Cardiac muscle cell (in vitro differentiated cells and primary cell): ENCODE results near the gene METTL17. TPM values are rescaled to one million over a fixed set of nuclear protein-coding genes. Genes with fewer than 3 reads are reported as not detected.
"Not testable (repeated sequence)": the region's sequence is repeated elsewhere in the genome, so short reads cannot be mapped to it uniquely, and the experiment has no call there.

Source experiments
- DNase-seq, 2 donors: peaks; one replicate each; pipeline versions ENCODE4 v3.0.0 to v3.0.0-alpha.2; 2010 to 2017; ENCODE audit warnings: low read depth in 1 of 2, low spot score in 1 of 2
- H3K27ac ChIP-seq: fragments of 200-600 bp; sonication (generic); 2 replicates; pipeline ENCODE4 v1.5.1; 2016
- H3K27me3 ChIP-seq: fragments of 200-600 bp; sonication (generic); 2 replicates; pipeline ENCODE4 v1.6.0; 2016; ENCODE audit warnings: control low read depth
- H3K36me3 ChIP-seq: fragments of 200-600 bp; sonication (generic); 2 replicates; pipeline ENCODE4 v1.5.1; 2016; ENCODE audit warnings: control low read depth
- H3K4me1 ChIP-seq: fragments of 200-600 bp; sonication (generic); 2 replicates; pipeline ENCODE4 v1.8.1; 2017; ENCODE audit warnings: low read depth, mild to moderate bottlenecking, mixed run types
- H3K4me3 ChIP-seq: fragments of 200-600 bp; sonication (generic); 2 replicates; pipeline ENCODE4 v1.5.1; 2016; ENCODE audit warnings: mild to moderate bottlenecking
- H3K9me3 ChIP-seq: fragments of 200-600 bp; sonication (generic); 2 replicates; pipeline ENCODE4 v1.5.1; 2017; ENCODE audit warnings: low read depth, mild to moderate bottlenecking, control low read depth
- polyA plus RNA-seq: library from polyadenylated mRNA; unstranded; fragments of >200 nt; fragmentation: Nextera tagmentation; extraction: Ambion mirVana; gene quantifications from 2 replicates; pipeline ENCODE4 v1.2.1, GENCODE V29; 2016
- total RNA-seq: library from RNA; depleted of rRNA; stranded (reverse); fragments of >200 nt; gene quantifications from 2 replicates; pipeline ENCODE4 v1.2.3, GENCODE V29; 2016
- TF ChIP-seq, protein P1 (sequence below): IDR thresholded peaks from 2 replicates; pipeline ENCODE4 v1.5.1; 2012; ENCODE audit warnings: low read depth, mild to moderate bottlenecking, low read length

Gene METTL17
- total and polyA plus RNA-seq, 2 experiments from 2014 or later = 122 to 152 TPM

DNA sequence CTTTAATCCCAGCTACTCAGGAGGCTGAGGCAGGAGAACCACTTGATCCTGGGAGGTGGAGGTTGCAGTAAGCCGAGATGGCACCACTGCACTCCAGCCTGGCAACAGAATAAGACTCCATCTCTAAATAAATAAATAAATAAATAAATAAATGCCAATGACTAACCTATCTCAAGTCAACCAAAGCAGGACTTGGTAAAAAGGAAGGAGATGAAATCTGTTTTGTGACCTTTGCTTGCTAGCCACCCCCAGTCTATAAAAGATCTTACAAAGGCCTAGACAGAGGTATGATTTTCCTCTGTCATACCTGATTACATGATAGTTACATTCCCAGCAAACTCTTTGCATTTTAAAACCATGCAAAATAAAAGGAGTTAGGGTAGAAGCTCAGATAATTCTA lies 13.5 kb upstream of the METTL17 start:
- H3K27ac ChIP-seq = no peak overlapping the region
- no peak overlapping the region for H3K4me3 ChIP-seq
- no peak for DNase-seq

DNA sequence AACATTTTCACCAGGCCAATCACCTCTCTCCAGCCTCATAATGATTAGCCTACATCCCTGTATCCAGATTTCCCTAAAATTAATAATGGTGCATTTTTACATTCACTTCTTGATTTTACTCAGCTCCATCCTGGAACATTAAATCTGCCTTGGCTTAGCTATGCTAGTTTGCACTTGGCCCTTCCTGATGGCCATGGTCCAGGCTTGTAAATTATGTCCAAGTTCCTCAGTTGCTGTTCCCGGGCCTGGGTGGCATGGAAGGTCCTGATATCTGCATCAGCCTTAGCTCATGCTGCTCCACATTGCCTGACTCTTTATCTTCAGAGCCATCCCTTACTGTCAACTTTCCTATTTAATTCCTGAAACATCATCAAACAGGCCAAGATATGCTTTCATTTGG lies 11.1 kb upstream of the METTL17 start:
- Histone ChIP-seq H3K27ac (no peak overlapping the region), H3K4me1 (no peaks in the 10 kb centered on the region), H3K4me3 (no peak overlapping the region), H3K9me3 (no peaks in the 10 kb centered on the region), H3K27me3 (peaks cover 10% of the 10 kb centered on the region), H3K36me3 (no peaks in the 10 kb centered on the region)
- DNase-seq = no peak
- TF ChIP-seq, protein P1, sequence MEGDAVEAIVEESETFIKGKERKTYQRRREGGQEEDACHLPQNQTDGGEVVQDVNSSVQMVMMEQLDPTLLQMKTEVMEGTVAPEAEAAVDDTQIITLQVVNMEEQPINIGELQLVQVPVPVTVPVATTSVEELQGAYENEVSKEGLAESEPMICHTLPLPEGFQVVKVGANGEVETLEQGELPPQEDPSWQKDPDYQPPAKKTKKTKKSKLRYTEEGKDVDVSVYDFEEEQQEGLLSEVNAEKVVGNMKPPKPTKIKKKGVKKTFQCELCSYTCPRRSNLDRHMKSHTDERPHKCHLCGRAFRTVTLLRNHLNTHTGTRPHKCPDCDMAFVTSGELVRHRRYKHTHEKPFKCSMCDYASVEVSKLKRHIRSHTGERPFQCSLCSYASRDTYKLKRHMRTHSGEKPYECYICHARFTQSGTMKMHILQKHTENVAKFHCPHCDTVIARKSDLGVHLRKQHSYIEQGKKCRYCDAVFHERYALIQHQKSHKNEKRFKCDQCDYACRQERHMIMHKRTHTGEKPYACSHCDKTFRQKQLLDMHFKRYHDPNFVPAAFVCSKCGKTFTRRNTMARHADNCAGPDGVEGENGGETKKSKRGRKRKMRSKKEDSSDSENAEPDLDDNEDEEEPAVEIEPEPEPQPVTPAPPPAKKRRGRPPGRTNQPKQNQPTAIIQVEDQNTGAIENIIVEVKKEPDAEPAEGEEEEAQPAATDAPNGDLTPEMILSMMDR = no peak

More for the DNA sequence above, 13.5 kb upstream of the METTL17 start:
- Histone ChIP-seq H3K9me3 (no peaks in the 10 kb centered on the region), H3K36me3 (no peaks in the 10 kb centered on the region), H3K4me1 (peaks cover 3% of the 10 kb centered on the region), H3K27me3 (no peaks in the 10 kb centered on the region)
- TF ChIP-seq, protein P1 = no peak

DNA sequence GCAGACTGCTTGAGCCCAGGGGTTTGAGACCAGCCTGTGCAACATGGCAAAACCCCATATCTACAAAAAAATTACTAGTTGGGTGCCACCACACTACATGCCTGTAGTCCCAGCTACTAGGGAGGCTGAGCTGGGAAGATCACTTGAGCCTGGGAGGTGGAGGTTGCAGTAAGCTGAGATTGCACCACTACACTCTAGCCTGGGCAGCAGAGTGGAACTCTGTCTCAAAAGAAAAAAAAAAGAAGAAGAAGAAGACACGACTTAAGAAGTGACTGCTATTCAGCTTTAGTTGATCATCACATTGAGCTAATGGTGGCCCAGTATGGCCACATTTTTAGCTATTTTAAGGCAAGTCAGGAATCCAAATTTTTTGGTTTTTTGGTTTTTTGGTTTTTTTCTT lies 8.9 kb upstream of the METTL17 start:
- no peaks in the 10 kb centered on the region for H3K4me1 ChIP-seq
- H3K36me3 ChIP-seq = no peaks in the 10 kb centered on the region
- no peaks in the 10 kb centered on the region for H3K9me3 ChIP-seq
- no peak for DNase-seq
- no peak overlapping the region for H3K27ac ChIP-seq
- H3K27me3 ChIP-seq = peaks cover 14% of the 10 kb centered on the region
- H3K4me3 ChIP-seq = no peak overlapping the region
- TF ChIP-seq, protein P1 = no peak

DNA sequence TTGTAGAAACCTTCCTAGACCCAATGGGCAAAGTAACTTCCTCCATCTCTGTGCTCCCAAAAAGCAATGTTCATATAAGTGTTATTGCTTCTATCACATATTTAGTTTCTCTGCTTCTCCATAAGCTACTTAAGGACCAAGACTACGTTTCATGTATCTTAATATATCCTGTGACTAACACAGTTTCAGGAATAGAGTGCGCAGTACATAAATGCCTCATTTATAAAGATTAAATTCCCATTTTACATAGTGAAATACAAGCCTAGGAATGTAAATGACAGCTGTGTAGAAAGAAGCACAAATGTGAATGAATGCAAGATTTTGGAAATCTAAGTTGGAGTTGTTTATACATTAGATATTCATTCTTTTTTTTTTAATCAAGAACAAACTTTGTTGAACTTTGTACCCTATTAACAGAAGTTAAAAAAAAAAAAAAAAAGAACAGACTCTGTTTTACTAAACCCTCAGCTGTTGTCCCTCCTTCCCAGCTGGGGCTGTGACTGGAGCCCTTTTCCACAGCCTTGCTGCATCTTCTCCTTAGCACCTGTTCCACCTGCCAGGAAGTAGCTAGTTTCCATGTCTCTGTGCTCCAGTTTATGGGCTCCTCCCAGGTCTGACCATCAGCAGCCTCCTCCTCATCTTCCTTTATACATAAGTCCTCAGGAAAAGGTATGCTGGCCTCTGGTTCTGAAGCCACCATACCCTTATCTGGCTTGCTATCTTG lies 7.0 kb upstream of the METTL17 start:
- Histone ChIP-seq H3K36me3 (no peaks in the 10 kb centered on the region), H3K4me1 (no peaks in the 10 kb centered on the region), H3K9me3 (no peaks in the 10 kb centered on the region), H3K27ac (no peak overlapping the region), H3K27me3 (peaks cover 14% of the 10 kb centered on the region), H3K4me3 (no peak overlapping the region)
- no peak for DNase-seq
- TF ChIP-seq, protein P1 = no peak

DNA sequence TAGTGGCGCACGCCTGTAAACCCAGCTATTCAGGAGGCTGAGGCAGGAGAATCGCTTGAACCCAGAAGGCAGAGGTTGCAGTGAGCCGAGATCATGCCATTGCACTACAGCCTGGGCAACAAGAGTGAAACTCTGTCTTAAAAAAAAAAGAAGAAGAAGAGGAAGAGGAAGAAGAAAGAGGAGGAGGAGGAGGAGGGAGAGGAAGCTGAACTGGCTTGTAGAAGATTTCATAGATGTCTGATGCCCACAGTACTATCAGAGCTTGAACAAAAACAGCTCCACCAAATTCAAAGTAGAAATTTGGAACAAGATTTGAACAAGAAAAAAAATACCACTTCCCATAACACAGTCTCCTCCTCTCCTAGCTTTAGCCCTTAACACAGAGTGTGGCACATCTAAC lies 4.1 kb upstream of the METTL17 start:
- H3K36me3 ChIP-seq, H3K4me3 ChIP-seq, DNase-seq, H3K9me3 ChIP-seq, H3K4me1 ChIP-seq, H3K27ac ChIP-seq: not testable (repeated sequence)
- peaks cover 14% of the 10 kb centered on the region for H3K27me3 ChIP-seq

DNA sequence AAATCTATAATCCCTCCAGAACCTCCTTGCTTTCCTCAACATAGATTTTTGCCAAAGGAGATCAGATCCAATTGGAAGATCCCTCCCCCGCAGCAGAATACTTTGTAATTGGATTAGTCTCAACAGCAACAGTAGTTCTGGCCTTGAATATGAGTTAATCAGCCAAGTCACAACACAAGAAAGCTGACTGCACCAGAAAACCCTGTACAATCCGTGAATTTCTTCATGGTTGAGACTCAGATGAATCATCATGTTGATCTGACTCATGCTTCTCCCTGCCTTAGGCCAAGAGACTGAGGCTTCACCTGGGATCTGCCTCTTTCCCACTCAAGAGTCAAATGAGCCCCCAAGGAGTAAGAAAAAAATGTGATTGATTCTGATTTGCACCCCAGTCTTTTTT lies 3.0 kb upstream of the METTL17 start:
- peak in 1 of 2 donors; percentile 94 for DNase-seq
- peaks cover 7% of the 10 kb centered on the region for H3K4me1 ChIP-seq
- H3K36me3 ChIP-seq = no peaks in the 10 kb centered on the region
- no peaks in the 10 kb centered on the region for H3K9me3 ChIP-seq
- H3K27ac ChIP-seq = no peak overlapping the region
- no peak overlapping the region for H3K4me3 ChIP-seq
- H3K27me3 ChIP-seq = peaks cover 14% of the 10 kb centered on the region
- TF ChIP-seq, protein P1 = no peak
